D721Med (cell line): ENCODE measurements around the gene YIF1A.
"Not testable (repeated sequence)": the region's sequence is repeated elsewhere in the genome, so short reads cannot be mapped to it uniquely, and the experiment has no call there.

Experiments used
- DNase-seq: peaks from one replicate; pipeline ENCODE4 v3.0.0; 2011; ENCODE audit warnings: low spot score; ENCODE audit not compliant: insufficient read length
- FAIRE-seq: peaks from 2 replicates; lab custom pipeline; 2011; peaks lifted over from hg19 to GRCh38; lab: Jason Lieb, UNC
- TF ChIP-seq, protein P1 (sequence below): IDR thresholded peaks from 2 replicates; pipeline ENCODE4 v1.5.1; 2012; ENCODE audit warnings: mild to moderate bottlenecking, control low read depth; ENCODE audit not compliant: insufficient read depth; ENCODE audit errors: missing control alignments

The YIF1A gene

DNA sequence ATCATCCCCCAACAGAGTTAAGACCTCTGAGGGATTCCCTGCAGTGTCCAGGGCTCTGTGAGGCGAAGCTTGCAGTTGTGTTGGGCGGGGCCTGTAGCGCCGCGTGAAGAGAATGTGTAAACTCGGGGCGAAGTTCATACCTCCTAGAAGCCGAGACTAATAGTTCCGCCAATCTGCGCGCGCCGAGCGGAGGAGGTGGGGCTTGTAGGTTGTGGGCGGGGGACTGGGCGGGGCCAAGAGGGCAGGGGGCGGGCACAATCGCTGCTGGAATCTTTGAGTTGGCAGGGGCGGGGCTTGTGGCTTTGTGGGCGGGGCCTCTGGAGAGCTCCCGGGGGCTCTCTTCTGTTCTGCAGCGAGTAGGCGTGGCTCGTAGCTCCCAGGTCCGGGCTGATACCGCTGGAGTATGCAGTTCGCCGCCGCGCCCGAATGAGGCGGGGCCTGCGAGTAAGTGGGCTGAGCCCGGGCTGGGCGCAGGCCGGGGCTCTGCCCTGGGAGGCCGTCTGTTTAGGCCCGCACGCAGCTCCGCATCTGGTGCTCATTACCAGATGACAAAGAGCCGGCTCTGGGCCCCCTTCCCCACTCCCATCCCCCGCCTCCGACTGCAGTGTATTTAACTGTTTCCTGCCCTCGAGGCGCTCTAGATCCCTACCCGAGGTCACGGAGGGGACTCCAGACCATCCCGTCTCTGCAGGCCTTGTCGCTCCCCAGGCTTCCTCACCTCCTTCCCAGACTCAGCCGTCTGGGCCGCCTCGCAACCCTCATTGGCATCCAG is 23.8 kb upstream of the YIF1A start:
- TF ChIP-seq, protein P1, sequence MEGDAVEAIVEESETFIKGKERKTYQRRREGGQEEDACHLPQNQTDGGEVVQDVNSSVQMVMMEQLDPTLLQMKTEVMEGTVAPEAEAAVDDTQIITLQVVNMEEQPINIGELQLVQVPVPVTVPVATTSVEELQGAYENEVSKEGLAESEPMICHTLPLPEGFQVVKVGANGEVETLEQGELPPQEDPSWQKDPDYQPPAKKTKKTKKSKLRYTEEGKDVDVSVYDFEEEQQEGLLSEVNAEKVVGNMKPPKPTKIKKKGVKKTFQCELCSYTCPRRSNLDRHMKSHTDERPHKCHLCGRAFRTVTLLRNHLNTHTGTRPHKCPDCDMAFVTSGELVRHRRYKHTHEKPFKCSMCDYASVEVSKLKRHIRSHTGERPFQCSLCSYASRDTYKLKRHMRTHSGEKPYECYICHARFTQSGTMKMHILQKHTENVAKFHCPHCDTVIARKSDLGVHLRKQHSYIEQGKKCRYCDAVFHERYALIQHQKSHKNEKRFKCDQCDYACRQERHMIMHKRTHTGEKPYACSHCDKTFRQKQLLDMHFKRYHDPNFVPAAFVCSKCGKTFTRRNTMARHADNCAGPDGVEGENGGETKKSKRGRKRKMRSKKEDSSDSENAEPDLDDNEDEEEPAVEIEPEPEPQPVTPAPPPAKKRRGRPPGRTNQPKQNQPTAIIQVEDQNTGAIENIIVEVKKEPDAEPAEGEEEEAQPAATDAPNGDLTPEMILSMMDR: no peak
- DNase-seq (peak; percentile 86), FAIRE-seq (no peak)

DNA sequence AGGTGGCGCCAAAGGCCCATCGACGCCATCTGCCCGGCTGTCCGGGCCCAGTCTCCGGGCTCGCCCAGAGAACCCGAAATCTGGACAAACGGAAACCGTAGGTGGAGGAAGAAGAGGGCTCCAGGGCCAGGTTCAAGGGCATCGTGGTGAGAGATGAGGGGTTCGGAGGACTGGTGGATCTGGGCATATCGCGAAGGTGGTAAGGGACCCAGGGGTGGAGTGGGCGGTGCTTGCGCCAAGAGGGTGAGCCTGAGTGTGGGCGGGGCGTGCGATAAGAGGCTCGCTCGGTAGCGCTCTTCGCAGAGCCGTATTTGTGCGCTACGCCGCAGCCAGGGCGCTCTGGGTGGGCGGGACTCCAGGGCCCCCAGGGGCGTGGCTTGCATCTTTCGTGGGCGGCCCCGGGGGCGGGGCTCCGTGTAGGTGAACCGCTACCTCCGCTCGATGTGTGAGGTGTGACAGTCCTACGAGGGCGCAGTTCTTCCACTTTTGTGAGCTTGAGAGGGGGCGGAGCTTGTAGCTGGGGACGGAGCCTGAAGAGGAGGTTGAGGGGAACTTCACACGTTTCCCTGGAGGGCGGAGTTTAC is 23.1 kb upstream of the YIF1A start:
- DNase-seq (peak; percentile 75), FAIRE-seq (no peak)
- TF ChIP-seq, protein P1: peak; percentile 76

DNA sequence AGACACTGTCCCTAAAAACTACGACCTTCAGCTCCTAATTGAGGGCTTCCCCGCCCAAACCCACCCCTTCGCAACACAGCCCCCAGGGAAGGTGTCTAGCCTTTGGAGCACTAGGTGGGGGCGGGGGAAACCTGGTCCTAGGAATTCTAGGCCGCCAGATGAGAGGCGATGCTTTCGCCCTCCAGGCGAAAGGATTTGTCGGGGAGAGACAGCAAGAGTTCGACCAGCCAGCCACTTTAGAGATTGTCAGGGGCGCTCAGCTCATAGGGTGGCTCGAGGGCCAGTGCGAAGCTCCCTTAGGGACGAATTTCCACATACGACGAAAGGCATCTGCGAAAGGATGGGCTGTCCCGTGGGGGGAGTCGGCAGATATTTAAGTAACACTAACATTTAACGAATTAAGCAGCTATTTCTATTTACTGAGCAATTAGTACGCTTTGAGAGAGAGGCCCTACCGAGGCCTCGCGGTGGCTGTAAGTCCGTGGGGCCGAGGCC is 22.6 kb upstream of the YIF1A start:
- no peak for FAIRE-seq
- no peak for DNase-seq

DNA sequence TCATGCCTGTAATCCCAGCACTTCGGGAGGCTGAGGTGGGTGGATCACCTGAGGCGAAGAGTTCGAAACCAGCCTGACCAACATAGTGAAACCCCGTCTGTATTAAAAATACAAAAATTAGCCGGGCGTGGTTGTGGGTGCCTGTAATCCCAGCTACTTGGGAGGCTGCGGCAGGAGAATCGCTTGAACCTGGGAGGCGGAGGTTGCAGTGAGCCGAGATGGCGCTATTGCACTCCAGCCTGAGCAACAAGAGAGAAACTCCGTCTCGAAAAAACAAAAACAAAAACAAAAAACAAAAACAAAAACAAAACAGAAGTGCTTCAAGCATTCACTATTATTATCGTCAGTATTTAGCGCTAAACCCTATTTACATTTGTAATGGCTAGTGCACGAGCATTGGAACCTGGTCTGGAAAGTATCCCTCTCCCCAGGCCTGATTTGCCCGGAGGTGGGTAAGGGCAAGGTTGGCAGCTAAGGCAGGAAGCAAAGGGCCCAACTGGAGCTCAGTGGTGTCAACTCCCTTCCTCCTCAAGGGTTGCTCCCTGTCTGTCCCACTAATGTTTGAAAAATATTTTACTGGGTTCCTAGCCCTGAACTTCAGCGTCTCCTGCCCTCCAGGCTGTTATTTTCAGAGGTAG is 22.0 kb upstream of the YIF1A start:
- DNase-seq, FAIRE-seq: not testable (repeated sequence)

More for the DNA sequence above, 22.6 kb upstream of the YIF1A start:
- TF ChIP-seq, protein P1: no peak

DNA sequence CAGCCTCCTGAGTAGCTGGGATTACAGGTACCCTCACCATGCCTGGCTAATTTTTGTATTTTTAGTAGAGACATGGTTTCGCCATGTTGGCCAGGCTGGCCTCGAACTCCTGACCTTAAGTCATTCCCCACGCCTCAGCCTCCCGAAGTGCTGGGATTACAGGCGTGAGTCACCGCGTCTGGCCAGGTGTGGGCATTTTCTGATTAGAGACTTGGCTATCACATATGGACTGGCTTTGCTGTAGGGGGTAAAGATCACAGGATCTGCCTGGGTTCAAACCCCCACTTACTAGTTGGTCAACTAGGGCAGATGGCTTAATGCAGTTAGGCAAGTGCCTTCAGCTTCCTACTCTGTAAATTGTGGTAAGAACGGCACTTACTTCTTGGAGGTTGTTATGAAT is 21.4 kb upstream of the YIF1A start:
- no peak for FAIRE-seq
- no peak for DNase-seq
- TF ChIP-seq, protein P1: no peak

DNA sequence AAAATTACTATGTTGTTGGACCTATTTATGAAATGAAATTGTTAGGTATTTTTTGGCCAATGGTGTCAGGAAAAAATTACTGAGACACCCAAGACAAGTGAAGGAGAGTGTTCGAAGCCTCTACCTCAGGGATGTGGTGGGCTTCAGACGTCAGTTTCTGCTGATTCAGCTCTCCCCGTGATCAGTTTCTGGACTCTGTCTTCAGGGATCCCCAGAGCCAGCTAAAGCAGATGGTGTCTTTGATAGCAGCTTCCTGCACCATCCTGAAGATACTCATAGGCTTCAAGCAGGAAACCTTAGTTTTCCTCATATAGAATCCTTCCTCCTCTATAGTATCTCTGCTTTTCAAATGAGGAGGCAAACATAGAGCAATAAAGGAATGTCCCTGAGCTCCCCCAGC is 20.5 kb upstream of the YIF1A start:
- FAIRE-seq: no peak
- DNase-seq: no peak
- TF ChIP-seq, protein P1: no peak

DNA sequence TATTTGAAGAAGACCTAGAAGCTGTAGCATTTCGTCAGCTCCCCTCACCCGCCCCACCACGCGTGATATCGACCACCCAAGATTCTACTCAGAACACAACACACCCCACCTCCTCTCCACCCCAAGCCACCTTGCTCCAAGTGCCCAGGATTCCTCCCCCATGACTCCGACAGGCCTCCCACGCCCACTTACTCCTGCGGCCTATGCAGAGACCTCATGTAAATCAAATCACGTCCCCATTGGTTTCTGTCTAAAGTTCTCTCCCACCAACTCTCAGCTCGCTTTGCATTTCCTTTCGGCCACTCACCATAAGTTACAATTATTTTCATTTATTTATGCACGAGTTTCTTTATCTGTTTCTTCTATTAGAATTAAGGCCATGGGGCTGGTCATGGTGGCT is 13.7 kb upstream of the YIF1A start:
- TF ChIP-seq, protein P1: no peak
- DNase-seq (no peak), FAIRE-seq (no peak)
